H4 (cell line): ENCODE measurements around the gene TMEM231. TPM values are rescaled to one million over a fixed set of nuclear protein-coding genes. Genes with fewer than 3 reads are reported as not detected.
"Not testable (repeated sequence)": the region's sequence is repeated elsewhere in the genome, so short reads cannot be mapped to it uniquely, and the experiment has no call there.

Experiments used
- DNase-seq: peaks from one replicate; pipeline ENCODE4 v3.0.0-alpha.2; 2015; ENCODE audit warnings: low spot score
- total RNA-seq: library from RNA; depleted of rRNA; stranded (reverse); fragments of >200 nt; shearing (Covaris generic); gene quantifications from 2 replicates; pipeline ENCODE4 v1.2.3, GENCODE V29; 2014

The TMEM231 gene
- total RNA-seq, 1 experiment from 2014 or later: 17.8 TPM

DNA sequence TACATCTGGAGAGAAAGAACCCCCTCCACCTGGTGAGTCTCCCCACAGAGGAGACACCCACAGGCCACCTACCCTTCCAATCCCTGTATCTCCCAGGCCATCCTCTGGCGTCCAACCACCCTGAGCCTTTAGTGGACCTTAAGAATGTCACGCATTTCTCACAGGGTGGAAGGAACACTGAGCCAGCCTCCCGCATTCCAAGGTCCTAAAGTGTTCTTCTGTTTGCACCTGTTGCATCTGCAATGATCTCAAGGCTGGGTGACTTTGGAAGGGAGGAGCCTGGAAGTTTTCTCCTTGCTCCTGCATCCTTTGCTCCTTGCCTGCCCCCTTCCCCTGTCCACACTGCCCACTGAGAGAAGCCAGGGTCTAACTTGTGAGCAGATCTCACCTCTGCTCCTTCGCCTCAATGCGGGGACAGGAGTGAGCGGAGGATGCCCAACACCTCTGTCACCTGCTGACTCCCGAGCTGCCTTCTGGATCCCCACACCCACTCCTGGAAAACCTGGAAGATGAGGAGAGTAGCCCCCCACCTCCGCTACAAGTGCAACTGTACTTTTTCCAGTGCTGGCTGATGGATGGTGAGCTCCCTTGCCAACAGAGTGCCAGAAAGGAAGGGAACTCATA lies 23.8 kb downstream of the TMEM231 start:
- no peak for DNase-seq

DNA sequence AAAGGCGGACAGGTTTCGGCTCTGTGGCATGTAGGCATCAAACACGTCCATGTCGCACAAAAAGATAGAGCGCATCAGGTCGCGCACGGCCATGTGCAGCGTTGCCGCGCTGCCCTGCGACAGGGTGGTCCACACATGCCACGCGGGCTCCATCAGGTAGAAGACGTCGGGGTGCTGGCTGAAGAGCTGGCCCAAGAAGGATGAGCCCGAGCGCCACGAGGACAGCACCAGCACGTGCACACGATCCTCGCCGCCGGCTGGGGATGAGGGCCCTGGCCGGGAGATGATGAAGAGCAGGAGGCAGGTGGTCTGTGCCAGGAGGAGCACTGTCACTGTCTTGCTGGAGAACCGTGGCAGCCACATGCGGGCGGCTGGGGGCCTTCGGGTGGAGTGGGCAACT lies 26.1 kb downstream of the TMEM231 start:
- DNase-seq: no peak

DNA sequence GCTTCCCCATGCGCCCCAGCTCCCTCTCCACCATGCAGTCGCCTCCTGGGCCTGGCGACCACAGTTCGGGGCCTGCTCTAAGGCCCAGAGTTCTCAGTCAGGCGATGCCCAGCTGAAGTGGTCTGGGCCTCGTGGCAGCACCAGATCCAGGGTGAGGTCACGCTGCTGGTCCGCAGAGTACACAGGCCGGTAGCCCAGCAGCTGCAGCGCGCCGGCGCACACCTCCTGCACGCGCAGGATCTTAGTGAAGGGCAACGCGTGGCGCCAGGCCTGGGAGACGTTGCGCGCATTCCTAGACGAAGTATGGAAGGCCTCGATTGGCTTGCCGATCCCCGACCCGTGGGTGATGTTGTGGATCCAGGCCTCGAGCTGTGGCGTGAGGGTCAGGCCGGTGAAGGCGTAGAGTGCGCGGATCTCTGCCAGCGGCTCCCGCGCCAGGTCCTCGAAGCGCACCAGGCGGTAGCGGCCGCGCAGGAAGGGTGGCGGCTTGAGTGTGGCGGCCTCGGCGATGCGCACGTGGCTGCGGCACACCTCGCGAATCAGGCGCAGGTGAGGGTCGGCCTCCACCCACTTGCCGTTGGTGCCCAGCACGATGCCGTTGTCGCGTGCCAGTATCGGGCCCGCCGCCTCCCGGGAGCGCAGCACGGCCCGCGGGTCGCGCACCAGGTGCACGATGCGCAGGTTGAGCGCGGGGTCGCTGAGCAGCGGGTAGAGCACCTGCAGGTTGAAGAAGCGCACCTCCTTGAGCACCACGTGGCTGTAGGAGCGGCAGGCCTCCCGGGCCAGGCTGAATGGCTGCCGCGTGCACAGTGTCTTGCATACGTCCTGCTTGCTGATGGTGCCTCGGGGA lies 26.8 kb downstream of the TMEM231 start:
- no peak for DNase-seq

DNA sequence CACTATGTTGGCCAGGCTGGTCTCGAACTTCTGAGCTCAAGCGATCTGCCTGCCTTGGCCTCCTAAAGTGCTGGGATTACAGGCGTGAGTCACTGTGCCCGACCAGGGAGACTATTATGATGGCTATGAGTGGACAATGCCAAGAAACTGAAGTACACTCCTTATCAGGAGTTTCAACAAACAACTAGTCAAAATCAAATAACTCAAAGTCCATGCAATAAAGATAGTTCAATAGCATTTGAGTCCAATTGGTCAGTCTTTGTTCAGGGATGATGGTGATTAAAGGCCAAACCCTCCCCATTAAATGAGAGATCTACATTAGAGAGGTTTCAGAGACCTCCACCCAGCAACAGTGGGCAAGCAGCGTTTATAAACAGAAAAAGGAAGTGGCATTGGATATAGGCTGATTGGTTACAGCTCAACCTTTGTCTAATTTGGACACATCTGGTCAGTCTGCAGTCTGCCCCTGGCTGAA lies 28.2 kb downstream of the TMEM231 start:
- DNase-seq: no peak

DNA sequence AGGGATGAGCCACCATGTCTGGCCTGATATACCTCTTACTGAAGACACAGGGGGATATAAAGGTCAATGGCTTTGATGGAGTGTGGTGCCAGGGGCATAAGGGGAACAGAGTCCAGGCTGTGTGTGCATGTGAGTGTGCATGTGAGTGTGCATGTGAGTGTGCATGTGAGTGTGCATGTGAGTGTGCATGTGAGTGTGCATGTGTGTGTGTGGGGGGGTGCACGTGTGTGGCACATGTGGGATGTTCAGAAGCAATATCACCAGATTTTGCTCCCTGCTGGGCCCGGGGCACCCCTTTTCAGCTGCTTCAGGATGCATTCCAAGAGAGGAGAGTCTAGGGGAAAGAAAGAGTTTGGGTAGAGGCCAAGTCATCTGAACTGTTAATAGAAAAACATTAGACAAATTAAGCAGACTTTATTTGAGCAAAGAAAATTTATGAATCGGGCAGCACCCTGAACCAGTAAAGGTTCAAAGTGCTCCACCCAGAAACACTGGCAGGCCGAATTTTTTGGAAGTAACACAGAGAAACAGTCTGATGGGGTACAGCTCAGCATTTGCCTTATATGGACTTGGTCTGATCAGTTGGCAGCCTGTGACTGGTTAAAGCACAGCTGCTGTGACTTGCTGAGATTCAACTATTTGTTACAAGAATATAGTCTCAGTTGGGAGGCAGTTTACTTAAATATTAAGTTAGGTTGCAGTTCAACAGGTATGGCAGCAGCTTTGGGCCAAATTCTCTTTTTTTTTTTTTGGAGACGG lies 29.8 kb downstream of the TMEM231 start:
- DNase-seq: no peak

DNA sequence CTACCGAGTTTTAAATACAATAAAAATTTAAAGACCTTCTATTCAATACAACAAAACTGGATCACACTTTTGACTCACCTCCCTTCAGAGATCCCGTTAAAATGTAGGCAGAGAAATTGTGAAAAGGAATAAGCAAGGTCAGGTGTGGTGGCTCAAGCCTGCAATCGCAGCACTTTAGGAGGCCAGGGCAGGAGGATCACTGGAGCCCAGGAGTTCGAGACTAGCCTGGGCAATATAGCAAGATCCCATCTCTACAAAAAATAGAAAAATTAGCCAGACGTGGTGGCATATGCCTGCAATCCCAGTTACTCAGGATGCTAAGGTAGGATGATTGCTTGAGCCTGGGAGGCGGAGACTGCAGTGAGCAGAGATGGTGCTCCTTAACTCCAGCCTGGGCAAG lies 36.9 kb downstream of the TMEM231 start:
- DNase-seq: no peak

DNA sequence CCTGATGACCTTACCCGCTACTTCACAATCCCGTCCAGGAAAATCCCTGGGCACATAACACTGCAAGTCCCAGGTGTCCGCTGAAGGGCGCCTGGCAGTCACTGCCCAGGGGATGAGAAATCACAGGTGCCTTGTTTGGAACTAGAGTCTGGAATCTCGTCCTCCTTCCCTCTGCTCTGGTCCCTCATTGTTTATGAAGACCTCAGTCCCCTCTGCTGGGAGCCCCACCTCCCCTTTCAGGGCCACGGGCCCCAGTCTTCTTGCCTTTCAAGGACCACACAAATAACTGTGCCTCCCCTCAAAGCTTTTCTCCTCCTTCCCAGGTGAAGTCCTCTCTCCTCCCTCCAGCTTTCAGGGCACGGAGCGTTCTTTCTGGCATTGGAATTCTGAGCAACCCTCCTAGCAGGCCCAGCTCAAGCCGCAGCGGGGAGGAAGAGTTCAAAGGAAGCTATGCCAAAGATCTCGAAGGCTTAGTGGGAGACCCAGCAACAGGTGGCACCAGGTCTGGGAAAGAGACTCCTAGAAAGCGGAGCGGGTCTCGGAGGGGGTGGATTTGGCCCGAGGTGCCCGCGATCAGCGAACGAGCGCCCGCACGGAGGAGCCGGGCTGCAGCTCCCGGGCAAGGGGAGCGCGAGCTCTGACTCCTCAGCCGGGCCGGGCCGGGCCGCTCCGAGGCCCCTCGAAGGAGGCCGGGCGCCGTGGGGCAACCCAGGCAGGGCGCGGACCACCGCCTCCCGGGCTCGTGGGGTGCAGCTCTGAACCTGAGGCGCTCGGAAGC lies 39.7 kb downstream of the TMEM231 start:
- DNase-seq: not testable (repeated sequence)

DNA sequence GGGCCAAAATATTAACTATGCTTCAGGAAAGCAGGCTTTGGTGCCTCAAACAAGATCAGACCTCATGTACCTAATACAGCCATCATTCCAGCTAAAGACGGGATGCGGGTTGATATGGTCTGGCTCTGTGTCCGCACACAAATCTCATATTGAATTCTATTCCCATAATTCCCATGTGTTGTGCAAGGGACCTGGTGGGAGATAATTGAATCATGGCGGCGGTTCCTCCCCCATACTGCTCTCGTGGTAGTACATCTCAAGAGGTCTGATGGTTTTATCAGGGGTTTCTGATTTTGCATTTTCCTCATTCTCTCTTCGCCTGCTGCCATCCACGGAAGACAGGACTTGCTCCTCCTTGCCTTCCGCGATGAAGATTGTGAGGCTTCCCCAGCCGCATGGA lies 41.8 kb downstream of the TMEM231 start:
- no peak for DNase-seq

DNA sequence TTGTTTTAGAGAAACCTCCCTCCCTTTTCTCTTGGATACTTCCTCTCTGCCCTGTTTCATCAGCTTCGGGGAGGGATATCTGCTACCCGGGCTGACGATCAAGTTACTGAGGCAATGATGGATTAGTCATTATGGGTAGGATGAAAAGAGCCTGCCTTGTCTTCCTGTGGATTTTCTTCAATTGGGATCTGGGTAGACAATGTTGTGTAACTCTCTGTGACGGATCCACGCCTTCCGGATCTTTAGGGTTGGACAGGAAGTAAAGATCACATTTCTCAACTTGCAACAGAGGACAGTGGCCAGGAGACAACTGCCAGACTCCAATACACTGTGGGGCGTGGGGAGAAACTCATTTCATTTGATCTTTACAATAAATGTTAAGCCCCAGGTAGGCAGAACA lies 49.5 kb downstream of the TMEM231 start:
- peak; percentile 30 for DNase-seq

DNA sequence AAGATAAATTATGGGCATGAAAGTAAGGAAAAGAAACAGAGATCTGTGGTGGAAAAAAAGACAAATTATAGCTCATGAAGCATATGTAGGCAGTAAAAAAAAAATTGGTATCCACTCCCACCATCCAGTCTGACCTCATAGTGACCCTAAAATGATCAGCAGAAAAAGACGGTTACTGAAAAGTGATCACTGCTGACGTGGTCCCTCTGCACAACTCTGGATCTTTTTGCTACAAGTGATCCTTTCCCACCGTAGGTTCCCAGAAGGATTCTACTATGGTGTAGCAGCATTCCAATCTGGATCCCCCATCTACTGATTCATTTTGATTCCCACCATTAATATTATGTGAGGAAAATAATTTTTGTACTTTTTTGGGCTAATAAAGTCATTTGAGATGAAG lies 49.9 kb downstream of the TMEM231 start:
- DNase-seq: no peak

DNA sequence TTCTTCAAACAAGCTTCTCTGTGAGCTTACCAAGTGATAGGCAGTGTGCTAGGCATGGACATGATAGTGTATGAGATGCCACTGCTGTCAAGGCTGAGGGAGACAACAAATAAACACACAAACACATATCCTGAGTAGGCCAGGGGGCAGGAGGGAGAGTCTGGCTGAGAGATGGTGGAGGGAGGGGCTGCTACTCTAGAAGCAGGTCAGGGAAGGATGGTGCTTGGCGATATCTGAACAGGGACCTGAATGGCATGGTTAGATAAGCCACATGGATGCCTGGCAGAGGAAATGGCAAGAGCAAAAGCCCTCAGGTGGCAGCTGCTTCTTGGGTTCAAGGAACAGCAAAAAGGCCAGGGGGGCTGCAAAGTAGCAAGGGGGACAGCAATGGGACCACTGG lies 52.3 kb downstream of the TMEM231 start:
- no peak for DNase-seq

DNA sequence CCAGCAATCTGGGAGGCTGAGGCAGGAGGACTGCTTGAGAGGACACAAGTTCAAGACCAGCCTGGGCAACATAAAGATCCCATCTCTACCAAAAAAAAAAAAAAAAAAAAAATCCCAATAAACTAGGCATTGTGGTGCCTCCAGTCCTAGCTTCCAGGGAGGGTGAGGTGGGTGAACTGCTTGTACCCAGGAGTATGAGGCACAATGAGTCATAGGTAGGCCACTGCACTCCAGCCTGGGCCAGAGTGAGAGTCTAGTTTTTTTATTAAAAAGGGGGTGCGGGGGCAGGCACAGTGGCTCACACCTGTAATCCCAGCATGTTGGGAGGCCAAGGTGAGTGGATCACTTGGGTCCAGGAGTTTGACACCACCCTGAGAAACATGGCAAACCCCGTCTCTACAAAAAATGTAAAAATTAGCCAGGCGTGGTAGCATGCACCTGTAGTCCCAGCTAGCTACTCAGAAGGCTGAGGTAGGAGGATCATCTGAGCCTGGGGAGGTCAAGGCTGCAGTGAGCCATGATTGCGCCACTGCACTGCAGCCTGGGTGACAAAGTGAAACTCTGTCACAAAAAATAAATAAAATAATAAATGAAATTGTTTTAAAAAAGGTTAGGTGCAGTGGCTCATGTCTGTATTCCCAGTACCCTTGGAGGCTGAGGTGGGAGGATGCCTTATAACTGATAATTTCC lies 53.0 kb downstream of the TMEM231 start:
- no peak for DNase-seq

DNA sequence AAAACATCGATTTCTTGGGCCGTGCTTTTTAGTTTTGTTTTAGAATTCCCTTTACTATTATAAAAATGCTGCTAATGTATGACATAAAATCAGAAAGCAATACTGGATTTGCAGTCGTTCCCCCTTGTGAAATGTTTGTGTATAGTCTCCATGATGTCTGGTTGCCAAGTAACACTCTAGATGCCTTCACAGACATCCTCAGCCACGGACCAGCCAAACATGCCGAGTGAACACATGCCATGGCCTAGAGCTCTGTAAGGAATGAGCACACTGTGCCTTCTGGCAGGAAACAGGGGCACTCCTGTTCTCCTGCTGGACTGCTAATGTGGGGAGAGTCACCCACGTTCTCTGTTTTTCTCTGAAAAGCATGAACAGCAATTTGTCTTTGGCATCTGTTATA lies 54.2 kb downstream of the TMEM231 start:
- DNase-seq: not testable (repeated sequence)

DNA sequence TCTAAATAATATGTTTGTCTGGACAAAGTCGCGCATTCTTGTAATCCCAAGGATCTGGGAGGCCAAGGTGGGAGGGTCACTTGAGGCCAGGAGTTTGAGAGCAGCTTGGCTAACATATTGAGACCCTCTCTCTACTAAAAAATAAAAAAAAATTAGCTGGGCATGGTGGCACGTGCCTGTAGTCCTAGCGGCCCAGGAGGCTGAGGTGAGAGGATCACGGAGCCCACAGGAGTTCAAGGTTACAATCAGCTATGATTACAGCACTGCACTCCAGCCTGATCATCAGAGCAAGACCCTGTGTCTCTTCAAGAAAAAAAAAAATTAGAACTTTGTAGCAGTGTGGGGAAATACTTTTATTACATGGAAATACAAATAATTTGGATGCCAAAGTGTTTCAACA lies 54.7 kb downstream of the TMEM231 start:
- no peak for DNase-seq

DNA sequence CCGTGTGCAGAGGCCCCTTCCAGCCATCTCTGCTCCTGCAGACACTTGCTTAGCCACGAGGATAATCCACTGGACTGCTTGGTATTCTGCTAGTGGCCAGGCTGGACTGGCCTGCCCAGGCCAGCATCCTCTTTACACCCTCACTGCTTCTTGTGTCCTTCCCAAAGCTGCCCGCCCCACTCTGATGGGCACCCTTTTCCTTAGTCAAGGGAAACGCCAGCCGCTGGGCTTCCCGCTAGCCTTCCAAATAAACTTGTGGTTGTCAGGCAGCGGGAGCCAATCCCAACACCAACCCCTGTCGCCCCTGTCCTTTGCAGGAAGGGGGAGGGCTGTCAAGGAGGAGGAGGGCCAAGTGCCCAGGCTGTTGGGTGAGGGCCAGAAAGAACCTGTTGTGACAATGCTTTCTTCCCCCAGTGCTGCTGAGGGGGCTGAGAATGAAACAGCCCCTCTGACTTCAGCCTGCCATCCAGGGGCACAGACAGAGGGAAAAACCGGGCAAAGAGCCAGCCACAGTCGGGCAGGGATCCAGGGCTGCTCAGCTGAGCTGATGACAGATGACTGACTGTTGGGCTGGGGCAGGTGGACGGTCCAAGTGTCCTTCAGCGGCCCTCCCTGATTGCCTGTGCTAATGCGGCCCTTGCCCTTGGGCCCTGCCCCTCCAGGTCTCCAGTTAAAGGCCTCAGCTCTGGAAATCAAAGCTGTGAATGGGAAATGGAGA lies 57.3 kb downstream of the TMEM231 start:
- not testable (repeated sequence) for DNase-seq

DNA sequence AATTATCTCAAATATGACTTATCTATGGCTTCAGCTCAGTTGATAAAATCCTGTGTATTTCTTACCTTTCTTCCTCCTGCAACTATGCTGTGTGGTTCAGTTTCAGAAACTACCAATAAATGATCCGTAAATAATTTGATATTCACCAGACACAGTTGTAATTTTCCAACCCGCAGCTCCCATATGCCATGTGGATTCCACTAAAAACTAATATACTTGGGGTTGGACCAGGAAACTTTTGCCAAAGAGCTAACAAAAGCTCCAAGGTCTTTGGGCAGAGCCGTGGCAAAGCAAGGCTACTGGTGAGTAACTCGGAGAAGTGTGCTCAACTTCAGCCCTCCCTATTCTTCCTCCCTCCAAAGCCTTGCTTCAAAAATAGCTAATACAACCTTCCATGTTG lies 58.5 kb downstream of the TMEM231 start:
- no peak for DNase-seq

DNA sequence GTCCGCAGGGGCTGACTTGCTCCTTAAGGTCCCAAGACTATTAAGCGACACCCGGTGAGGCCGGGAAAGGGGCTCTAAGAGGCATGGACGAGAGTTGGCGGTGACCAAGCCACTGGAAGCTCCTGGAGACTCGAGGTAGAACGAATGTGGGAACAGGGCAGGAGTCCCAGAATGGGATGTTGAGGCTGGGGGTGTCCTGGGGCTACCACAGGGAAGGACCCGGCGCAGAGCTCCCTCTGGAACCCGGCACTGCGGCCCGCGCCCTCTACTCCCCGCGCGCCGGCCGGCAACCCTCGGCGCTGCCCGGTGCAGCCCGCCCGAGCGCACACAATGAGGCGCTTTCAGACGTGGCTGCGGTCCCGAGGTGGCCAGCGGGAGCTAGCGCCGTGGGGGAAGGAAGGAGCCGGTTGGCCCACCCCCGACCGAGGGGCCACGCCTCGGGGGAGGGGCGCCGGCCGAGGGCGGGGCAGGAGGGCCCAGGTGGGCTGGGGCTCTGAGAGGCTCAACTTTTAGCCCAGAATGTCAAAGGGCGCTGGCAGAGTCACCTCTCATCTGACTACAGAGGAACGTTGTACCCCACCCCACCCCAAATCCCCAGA lies 60.9 kb downstream of the TMEM231 start, which contains the start of gene CHST6:
Gene CHST6, minus strand, starts transcription at position 366 of the 599 bp plus-strand sequence. CDS start 15,613 bp downstream, outside the sequence.
- DNase-seq: no peak

DNA sequence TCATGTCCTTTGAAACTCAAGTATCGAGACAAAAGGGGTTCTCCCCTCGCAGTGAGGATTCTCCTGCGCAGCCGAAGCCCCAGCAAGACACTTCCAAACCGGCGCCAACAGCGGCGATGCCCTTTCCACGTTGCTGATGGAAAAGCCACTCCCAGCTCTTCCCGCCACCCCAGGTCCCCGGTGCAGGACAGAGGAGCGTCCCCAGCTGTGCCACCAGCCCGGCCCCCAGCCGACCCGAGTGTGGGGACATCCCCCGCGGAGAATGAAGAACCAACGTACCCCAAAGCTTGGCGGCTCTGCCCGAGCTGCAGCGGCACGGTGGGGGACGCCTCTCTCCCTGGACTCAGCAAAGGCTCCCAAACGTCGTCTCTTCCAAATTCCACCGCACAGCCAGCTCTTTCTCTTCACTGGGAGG lies 61.4 kb downstream of the TMEM231 start:
- DNase-seq: no peak

DNA sequence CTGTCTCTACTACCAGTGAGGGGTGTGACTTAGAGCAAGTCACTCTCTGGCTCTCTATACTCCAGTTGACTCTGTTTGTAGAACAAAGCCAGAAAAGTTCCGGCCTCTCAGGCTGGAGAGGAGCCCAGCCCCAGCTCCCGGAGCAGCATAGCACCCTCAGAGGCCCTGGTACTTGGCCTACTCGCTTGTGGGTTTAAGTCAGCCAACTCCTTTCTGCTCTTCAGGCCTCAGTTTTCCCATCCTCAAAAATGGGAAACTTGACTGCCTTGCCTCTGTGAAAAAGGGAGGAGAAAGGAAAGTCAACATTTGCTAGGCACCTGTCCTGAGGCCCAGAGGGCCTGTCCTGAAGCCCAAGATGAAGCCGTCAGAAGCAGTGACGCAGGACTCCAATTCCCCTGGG lies 61.9 kb downstream of the TMEM231 start:
- no peak for DNase-seq

DNA sequence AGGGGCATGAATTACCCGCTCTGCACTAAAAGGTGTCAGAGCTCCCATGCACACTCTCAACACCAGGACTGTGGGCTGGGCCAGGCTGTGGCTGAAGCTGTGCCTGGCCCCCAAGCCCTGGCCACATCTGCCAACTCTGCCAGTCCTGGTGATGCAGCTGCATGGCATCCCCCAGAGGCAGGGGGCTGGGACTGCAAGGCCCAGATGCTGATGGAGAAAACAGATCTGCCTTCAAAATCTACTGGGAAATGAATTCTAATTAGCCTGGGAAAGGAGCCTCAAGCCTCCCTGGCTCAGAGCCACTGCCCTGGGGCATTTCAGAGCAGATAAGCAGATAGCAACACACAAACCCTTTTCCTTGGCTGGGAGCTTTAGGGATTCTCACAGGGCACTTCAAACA lies 64.2 kb downstream of the TMEM231 start:
- peak; percentile 26 for DNase-seq
